Measurements from ENCODE around the gene ETFRF1.

Gene ETFRF1

GRCh38 chr12:25236626-25237025 is 41.6 kb downstream of the ETFRF1 start:
- Histone ChIP-seq H3K79me2 (ENCODE audit: insufficient read depth, low read depth) (peaks cover 58% of the 10 kb centered on the region; the same call in 1 of the 2 replicates), H3K4me1 (ENCODE audit: low read depth, poor library complexity, severe bottlenecking) (peaks cover 17% of the 10 kb centered on the region), H2AFZ (ENCODE audit: low read depth) (no peak overlapping the region), H4K20me1 (ENCODE audit: insufficient read depth) (no peaks in the 10 kb centered on the region), H3K9ac (no peak overlapping the region), H3K4me2 (no peak overlapping the region), H3K4me3 (IDR thresholded peaks at IDR 0.05; ENCODE audit: insufficient read depth, low read depth, low read length) (no peak overlapping the region), H3K36me3 (ENCODE audit: insufficient read depth) (0 out of 2 replicates have a peak, but pooled peaks cover 4% of the 10 kb centered on the region), H3K27ac (no peak overlapping the region), H3K27me3 (ENCODE audit: insufficient read depth, low read depth) (no peaks in the 10 kb centered on the region)
- TF ChIP-seq CTCF (conservative IDR thresholded peaks at IDR 0.05; ENCODE audit: low read depth, low read length) = no peak

- peak; percentile 77 for TF ChIP-seq CTCF (conservative IDR thresholded peaks at IDR 0.05; ENCODE audit: low read depth, low read length)
- Histone ChIP-seq H3K27ac (no peak overlapping the region), H2AFZ (ENCODE audit: low read depth) (no peak overlapping the region), H4K20me1 (ENCODE audit: insufficient read depth) (no peaks in the 10 kb centered on the region), H3K4me2 (peak overlapping the region; percentile 40; the same call in 1 of the 2 replicates), H3K4me3 (IDR thresholded peaks at IDR 0.05; ENCODE audit: insufficient read depth, low read depth, low read length) (no peak overlapping the region), H3K27me3 (ENCODE audit: insufficient read depth, low read depth) (no peaks in the 10 kb centered on the region), H3K36me3 (ENCODE audit: insufficient read depth) (0 out of 2 replicates have a peak, but pooled peaks cover 11% of the 10 kb centered on the region), H3K4me1 (ENCODE audit: low read depth, poor library complexity, severe bottlenecking) (peaks cover 41% of the 10 kb centered on the region), H3K79me2 (ENCODE audit: insufficient read depth, low read depth) (peaks cover 60% of the 10 kb centered on the region), H3K9ac (no peak overlapping the region)
These were observed 46.4 kb downstream of the ETFRF1 start for GRCh38 chr12:25241167-25242020.

- no peak overlapping the region for H2AFZ ChIP-seq (ENCODE audit: low read depth)
- TF ChIP-seq CTCF (conservative IDR thresholded peaks at IDR 0.05; ENCODE audit: low read depth, low read length) = no peak
- H3K4me2 ChIP-seq = no peak overlapping the region
- no peaks in the 10 kb centered on the region for H3K27me3 ChIP-seq (ENCODE audit: insufficient read depth, low read depth)
- peaks cover 50% of the 10 kb centered on the region for H3K4me1 ChIP-seq (ENCODE audit: low read depth, poor library complexity, severe bottlenecking)
- no peak overlapping the region for H3K4me3 ChIP-seq (IDR thresholded peaks at IDR 0.05; ENCODE audit: insufficient read depth, low read depth, low read length)
- peaks cover 68% of the 10 kb centered on the region for H3K79me2 ChIP-seq (ENCODE audit: insufficient read depth, low read depth)
- H3K9ac ChIP-seq = no peak overlapping the region
- no peak overlapping the region for H3K27ac ChIP-seq
- peaks cover 11% of the 10 kb centered on the region; the same call in 1 of the 2 replicates for H3K36me3 ChIP-seq (ENCODE audit: insufficient read depth)
- no peaks in the 10 kb centered on the region for H4K20me1 ChIP-seq (ENCODE audit: insufficient read depth)
These were observed 48.1 kb downstream of the ETFRF1 start for GRCh38 chr12:25242981-25243679.

- Histone ChIP-seq H3K4me2 (no peak overlapping the region), H3K9ac (no peak overlapping the region), H3K79me2 (ENCODE audit: insufficient read depth, low read depth) (peaks cover 70% of the 10 kb centered on the region), H2AFZ (ENCODE audit: low read depth) (no peak overlapping the region), H4K20me1 (ENCODE audit: insufficient read depth) (0 out of 2 replicates have a peak, but pooled peaks cover 1% of the 10 kb centered on the region), H3K27ac (no peak overlapping the region), H3K4me3 (IDR thresholded peaks at IDR 0.05; ENCODE audit: insufficient read depth, low read depth, low read length) (no peak overlapping the region), H3K27me3 (ENCODE audit: insufficient read depth, low read depth) (no peaks in the 10 kb centered on the region), H3K36me3 (ENCODE audit: insufficient read depth) (peaks cover 11% of the 10 kb centered on the region; the same call in 1 of the 2 replicates), H3K4me1 (ENCODE audit: low read depth, poor library complexity, severe bottlenecking) (peaks cover 55% of the 10 kb centered on the region)
- TF ChIP-seq CTCF (conservative IDR thresholded peaks at IDR 0.05; ENCODE audit: low read depth, low read length) = no peak
These were observed 48.6 kb downstream of the ETFRF1 start for GRCh38 chr12:25243680-25243990.
